Smooth muscle cell of the brain vasculature (primary cell): ENCODE measurements around the gene MAML3.
"Not testable (repeated sequence)": the region's sequence is repeated elsewhere in the genome, so short reads cannot be mapped to it uniquely, and the experiment has no call there.

Source experiments
- DNase-seq: peaks from one replicate; pipeline ENCODE4 v3.0.0-alpha.2; 2012; ENCODE audit warnings: low read depth, low spot score

Gene MAML3

DNA sequence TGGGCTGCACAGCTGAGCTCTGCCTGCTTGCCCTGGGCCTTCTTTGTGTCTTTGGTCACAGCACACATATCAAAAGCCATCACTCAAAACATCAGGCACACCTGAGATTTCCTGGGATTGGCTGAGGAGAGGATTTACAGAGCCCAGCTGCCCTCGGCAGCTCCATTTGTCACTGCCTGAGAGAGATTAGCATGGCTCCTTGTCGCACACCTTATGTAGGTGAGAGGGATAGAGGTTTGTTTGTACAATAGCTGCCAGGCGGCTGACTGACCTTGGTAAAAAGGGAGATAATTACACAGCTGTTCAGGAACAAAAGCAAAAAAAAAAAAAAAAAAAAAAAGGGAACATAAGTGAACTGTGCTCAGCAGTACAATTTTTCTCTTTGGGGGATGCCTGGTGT lies 425.1 kb downstream of the MAML3 start:
- no peak for DNase-seq

DNA sequence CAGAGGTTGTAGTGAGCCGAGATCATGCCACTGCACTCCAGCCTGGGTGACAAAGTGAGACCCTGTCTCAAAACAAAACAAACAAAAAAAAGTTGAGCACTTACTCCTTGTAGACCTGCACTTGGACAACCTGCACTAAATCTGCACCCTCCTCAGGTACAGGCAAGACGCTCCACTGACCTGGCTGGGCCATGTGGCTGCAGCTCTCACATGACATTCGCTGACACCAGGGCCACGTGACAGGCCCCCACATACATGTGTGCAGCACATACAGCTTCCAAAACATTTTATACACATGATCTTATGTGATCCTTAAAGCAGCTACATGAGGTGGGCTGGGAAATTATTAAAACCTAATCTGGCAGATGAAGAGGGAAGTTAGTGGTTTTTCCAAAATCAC lies 425.8 kb downstream of the MAML3 start:
- no peak for DNase-seq

DNA sequence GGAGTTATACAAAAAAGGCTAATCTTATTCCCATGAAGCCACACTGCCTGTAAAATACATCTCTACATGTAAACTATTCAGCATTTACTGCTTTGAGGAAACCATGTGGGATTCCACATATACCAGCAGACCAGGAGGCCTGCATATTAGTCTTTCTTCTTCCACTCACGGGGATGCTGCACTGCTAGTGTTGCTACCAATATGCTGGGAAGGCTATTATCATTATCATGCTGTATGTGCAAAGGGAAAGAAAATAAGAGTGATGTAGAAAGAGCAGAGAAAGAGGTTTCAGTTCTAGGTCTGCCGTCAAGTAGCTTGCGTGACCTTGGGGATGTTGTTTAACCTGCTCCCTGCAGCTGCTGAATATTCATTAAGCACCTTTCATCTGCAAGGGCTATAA lies 427.4 kb downstream of the MAML3 start:
- no peak for DNase-seq

DNA sequence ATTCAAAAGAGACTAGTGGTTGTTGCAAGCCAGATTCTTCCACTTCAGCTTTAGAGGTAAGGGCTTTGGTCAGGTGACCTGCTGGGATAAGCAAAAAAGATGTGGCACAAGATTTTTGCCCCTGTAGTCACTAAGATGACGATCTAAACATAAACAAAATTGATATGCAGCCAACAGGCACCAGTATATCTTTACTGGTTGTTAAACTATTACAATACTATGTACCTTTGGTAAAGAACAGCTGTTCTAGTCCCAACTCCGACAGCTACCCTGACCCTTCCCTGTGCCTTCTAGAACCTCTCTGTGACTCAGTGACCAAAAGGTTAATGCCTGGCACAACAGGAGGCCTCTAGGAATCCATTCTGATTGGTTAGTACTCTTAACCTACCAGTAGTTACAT lies 428.7 kb downstream of the MAML3 start:
- no peak for DNase-seq

DNA sequence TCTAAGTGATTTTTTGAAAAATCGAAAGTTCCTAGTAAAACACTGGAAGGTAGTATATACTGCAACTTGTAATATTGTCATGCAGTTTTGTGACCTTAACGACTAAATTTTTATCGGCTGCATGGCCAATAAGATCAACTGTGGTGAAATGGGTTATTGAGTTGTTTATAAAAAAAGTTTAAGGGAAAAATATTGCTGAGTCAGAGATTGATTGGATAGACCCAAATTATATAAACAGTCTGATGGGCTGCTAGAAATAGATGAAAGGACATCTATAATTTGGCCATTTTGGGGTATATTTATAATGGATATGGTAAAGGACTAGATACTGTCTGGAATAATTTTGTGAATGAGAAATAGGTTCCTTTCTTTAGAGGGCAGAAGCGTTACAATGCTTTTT lies 432.2 kb downstream of the MAML3 start:
- DNase-seq: no peak

DNA sequence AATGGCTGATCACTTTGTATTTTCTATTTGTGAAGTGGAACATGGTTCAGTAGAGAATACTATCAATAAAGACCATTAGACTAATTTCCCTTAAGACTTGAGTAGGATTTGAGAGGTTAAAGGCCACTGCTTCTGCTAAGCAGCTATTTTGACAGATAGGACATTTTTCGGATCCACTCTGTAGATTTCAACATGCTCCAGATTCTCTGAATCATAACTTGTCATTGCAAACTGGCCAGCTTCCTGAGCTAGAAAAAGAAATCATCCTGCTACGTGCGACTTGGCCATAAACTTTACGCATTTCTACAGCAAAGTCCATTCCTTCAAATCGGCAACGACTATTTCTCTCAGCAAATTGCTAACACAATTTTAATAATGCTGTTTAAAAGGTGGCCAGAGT lies 433.2 kb downstream of the MAML3 start:
- DNase-seq: no peak

DNA sequence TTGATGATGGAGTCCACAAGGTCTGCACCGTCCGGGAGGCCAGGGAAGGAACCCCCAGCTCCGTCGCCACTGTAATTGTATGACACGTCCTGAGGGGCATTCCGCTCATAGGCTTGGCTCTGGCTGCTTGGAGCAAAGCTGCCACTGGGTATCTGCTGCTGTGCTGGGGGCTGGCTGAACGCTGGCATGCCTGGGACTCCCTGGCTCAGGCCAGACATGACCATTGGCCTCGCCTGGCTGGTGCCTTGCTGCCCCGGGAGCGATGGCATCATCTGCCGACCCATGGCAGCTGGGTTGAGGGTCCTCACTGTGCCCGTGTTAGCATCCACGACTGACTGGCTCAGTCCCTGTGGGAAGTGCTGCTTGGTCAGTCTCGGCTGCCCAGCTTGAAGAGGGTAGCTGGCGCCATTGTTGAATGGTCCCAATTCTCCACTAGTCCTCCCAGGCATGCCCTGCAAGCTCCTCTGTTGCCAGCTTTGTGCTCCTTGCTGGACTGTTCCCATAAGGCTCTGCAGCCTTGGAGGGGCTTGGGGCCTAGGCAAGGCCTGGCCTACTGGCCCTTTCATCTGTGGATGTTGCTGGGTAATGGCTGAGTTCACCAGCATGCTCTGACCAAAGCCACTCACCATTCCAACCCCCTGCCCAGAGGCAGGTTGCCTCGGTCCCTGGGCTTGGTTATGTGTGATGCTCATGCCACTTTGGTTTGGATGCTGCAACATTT lies 434.4 kb downstream of the MAML3 start:
- DNase-seq: no peak

DNA sequence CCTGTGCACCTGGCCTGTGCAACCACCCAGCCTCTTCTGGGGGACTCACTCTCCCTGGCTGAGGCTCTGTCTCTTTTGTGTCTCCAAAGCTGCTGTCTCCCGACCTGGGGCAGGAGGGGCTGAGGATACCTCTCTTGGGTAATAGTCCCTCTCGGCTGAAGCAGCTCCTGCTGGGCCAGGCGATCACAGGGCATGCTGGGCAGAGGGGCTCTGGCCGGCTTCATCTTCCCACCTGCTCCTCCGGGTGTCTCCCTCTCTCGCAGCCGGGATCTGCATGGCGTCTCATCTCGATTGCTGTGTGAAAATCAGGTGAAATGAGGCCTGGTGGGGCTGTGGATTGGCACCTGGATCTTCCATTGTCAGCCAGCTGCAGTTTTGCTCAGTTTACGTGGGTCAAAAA lies 435.2 kb downstream of the MAML3 start:
- DNase-seq: no peak

DNA sequence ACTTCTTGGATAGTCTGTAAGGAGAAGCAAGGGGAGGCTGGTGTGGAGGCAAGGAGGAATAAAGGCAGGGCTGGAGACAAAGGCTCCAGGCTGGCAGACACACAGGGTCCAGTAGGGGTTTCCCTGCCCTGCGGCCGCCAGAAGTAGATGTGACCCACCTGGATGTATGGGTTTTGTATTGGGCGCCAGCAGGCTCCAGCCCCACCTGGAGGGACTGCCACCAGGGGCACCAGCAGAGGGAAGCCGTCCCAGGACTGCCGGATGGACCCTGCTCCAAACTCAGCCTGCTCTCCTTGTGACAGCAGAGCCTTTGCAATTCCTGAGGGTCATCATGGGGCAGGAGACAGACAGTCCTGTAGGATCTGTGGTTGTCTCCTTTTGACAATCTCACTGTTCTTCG lies 435.6 kb downstream of the MAML3 start:
- DNase-seq: no peak

DNA sequence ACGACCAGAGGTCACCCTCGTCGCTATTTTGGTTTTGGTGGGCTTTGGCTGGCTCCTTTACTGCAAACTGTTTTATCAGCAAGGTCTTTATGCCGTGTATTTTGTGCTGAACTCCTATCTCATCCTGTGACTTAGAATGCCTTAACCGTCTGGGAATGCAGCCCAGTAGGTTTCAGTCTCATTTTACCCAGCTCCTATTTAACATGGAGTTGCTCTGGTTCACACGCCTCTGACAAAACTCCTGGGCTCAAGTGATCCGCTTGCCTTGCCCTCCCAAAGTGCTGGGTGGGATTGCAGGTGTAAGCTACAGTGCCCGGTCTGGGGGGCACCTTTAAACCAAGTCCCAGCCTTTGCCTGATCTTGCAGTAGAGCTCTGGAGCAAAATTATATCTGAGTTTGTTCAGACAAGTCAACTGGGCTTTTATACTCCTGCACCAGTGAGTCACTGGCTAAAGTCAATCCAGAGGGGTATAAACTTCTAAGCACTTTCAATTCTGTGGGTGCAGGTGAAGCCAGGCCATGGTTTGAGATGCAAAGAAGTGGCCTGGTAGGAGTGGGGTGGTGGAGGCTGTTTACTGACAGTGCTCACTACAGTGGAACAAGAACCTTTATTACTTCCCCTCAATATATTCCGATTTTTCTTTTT lies 438.1 kb downstream of the MAML3 start:
- DNase-seq: no peak

DNA sequence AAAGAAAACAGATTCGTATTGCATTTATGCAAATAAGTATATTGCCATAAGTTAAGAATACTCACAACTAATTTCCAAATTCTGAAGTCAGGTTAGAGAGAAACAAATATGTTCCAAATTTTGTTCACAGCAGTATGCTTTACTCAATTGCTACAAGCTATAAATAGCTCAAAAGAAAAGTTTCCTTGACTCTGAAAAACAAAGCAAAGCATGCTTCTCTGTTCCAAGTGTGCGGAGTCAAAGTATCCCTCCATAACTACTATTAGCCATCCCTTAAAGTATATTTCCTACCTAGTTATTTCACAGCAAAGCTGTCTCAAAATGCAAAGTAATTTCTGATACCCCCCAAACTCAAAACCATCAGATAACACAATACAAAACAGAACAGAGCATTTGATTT lies 441.1 kb downstream of the MAML3 start:
- DNase-seq: no peak

DNA sequence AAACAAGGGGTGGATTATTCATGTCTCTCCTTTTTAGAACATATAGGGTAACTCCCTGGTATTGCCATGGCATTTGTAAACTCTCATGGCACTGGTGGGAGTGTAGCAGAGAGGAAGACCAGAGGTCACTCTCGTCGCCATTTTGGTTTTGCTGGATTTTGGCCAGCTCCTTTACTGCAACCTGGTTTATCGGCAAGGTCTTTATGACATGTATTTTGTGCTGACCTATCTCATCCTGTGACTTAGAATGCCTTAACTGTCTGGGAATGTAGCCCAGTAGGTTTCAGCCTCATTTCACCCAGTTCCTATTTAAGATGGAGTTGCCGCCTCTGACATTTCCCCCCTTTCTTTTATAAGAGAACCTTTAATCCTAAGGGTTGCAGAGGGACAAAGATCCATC lies 442.5 kb downstream of the MAML3 start:
- DNase-seq: no peak

DNA sequence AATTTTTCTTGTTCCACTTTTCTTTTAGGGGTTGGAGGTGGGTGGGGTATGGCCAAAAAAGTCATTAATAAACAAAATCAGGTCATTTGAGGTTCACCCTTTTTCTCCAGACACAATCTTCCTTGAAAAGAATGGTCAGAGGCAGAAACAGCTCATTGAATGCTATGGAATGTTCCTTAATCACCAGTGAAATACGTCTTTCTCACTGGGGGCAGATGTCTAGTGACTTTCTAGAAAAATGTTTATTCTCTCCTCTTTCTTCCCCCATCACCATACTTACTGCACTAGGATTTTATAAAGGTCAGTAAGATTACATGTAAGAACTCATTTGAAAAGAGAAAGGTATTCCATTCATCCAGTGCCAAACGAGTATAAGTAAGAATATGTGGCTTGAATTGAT lies 443.9 kb downstream of the MAML3 start:
- no peak for DNase-seq

DNA sequence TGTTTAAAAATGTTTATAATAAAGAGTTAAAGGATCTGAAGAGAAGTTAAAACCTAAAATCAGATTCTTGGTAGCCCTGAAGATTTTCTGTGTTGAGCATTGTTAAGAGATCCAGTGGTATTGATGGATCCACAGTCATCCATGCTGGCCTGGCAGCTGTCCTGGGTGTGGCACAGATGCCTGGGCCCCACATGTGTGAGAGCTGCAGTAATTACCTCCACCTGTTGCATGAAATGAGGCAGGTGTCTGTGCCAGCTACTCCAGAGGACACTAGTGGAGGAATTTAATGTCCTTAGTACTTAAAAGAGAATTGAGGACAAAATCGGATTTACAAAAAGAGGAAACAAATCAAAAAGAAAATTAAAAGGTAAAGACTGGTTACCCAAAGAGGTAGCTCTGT lies 444.3 kb downstream of the MAML3 start:
- no peak for DNase-seq

DNA sequence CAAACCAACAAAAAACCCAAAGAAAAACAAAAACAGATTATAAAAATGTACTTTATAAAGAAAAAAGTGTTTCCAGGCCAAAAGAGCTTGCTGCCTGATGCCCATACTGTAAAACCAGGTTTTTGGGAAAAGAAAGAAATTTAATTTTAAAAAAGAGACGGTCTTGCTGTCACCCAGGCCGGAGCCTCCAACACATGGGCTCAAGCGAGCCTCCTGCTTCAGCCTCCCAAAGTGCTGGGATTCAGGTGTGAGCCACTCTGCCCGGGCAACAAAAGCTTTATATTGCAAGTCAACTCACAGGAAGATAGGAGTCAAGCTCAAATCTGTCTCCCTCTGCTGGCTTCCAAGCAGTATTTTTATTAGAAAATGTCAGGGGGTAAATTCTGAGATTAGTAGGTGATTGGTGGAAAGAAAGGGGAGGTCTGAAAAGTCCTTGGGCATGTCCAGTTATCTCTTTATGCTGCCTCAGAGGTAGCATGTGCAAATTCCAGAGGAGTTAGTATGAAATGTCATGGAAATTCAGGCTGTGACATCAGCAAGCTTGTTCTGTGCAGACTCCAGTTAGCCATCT lies 449.0 kb downstream of the MAML3 start:
- no peak for DNase-seq

DNA sequence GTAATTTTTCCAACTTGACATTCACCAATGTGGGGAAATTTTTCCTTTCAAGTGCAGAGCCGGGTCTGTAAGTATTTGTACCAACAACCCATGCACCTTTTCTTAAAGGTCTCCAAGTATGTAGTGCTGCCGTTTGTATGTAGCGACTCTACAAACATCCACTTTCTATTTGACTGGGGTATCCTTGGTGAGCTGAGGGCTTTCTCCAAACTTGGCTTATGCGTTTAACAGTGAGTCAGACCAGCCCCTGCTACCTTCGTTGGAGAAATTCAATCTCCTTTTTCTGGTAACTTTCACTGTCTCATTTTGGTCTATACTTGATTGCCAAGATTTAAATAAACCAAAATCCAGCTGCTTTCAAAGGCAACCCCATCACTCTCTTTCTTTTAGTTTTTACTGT lies 453.4 kb downstream of the MAML3 start:
- no peak for DNase-seq

DNA sequence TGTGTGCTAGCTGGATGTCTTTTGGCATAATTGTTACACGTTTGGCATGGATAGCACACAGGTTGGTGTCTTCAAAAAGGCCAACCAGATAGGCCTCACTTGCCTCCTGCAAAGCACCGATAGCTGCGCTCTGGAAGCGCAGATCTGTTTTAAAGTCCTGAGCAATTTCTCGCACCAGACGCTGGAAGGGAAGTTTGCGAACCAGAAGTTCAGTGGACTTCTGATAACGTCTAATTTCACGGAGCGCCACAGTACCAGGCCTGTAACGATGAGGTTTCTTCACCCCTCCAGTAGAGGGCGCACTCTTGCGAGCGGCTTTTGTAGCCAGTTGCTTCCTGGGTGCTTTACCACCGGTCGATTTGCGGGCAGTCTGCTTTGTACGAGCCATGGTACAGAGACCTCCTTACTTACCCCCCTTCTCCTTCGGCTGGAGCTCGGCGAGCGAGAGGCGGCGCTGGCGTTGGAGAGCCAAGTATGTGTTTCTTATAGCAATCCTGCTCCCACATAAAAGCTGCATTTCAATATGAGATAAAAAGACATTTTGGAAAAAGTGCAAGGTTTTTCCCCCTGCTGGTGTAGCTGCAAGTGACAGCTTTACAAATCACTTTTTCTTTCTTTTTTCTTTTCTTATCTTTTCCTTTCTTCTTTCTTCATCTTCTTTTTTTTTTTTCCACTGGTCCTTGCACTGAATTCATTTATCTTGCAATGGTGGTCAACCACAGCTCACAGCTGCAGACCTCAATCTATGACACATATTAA lies 455.6 kb downstream of the MAML3 start:
- not testable (repeated sequence) for DNase-seq

DNA sequence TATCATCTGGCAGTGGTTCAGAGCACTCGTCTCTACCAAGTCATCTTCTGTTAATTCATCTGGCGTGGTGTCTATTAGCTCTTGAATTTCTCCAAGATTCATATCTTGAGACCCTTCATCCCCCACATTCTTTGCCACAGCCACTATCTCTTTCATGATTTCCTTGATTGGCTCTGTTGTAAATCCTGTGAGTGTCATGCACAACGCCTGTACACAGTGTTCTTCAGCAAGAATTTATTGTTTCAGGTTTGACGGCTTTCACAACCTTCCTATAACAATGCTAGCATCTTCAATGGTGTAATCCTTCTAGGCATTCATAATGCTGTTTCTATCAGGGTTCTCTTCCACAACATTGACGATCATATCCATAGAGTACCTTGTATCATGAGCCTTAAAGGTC lies 457.5 kb downstream of the MAML3 start:
- no peak for DNase-seq

DNA sequence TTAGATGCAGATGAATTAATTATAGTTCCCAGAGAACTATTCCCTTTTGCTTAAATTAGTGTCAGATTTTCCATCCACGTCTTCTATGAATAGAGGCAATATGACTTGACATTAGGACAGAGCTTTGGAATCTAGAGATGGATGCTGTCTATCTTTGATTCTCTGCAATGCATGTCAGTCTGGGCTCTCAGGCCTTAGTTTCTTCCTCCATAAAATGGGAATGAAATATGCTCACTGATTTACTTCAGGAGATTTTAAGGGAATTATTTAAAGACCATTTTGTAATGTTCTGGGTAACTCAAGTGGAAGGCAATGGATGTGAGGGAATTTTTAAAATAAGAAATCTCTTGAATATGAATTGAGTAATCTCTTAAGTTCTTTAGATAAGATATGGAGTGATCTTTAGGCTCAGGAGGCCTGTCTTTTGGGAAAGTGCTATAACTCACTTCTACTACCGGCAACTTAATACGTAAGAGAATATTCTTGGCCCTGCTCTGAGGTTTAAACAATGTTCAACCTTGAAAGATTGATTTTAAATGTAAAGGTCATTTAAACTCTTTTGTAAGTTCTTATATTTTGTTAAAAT lies 459.4 kb downstream of the MAML3 start:
- no peak for DNase-seq

DNA sequence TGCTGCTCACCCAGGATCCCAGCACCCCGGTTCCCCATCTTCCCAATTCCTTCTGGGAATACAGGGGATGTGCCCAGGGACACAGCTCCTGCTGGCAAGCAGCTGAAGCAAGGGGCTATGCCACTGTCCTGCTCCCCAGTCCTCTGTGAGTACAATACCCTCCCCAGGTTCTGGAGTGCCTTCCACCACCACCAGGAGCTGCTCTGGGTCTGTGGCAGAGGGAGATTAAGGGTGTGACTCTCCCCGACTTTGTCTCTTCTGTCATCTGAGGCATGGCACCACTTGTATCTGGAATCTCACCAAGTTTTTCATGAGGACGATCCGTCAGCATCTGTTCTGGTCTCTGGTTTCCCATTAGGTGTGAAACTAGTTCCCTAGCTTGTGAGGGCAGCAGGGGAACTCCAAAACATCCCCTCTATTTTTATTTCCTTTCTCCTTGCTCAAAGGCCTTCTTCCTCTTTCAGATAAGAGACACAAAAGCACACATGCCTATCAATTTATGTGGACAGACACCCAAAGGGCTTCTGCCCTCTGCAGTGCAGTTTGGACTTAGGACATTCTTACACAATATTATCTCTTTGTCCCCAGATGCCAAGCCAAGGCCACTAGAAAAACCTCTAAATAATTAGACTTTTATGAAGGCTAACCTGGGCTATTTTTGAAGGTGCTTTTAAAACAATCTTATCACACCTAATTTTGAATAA lies 461.5 kb downstream of the MAML3 start:
- DNase-seq: no peak

DNA sequence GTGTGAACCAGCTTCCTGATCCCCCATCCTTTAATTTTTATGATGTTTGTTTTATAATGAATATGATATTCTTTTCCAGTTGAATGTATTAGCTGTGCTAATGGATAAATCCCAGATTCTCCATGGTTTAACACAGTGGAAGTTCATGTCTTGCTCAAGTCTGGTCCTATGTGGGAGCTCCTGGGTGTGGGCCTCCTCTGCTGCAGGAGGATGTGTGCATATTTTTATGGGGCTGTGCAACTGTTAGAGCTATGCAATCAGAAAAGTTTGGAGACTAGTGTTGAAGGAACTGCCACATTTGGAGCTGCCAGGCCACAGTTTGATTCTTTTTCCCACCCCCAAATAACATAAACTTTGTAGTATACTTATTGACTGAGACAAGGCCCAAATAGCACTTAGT lies 463.6 kb downstream of the MAML3 start:
- no peak for DNase-seq
